B cell (primary cell): ENCODE data around the gene SYT17. TPM values are rescaled to one million over a fixed set of nuclear protein-coding genes. Genes with fewer than 3 reads are reported as not detected.

ENCODE experiments used
- ATAC-seq: fragments of 200-7000 bp; cut with Tn5 transposase; one replicate; pipeline ENCODE4 v1.10.0; 2021; ENCODE audit warnings: low read depth, mild to moderate bottlenecking, moderate number of reproducible peaks, moderate library complexity
- CTCF ChIA-PET: fragments of 350-600 bp; sonication (Branson Sonifier 250); formaldehyde crosslinking; loops from one replicate; lab custom pipeline; 2021; ENCODE audit warnings: antibody characterized with exemption, inconsistent platforms; lab: Charles Lee
- POLR2A ChIA-PET: fragments of 350-600 bp; sonication (Branson Sonifier 250); formaldehyde crosslinking; loops from one replicate; lab custom pipeline; 2021; ENCODE audit warnings: antibody characterized with exemption; lab: Charles Lee
- DNase-seq: peaks from one replicate; pipeline ENCODE4 v3.0.0; 2013
- H2AFZ ChIP-seq: 2 replicates; pipeline ENCODE4 v1.6.1; 2012; ENCODE audit warnings: mild to moderate bottlenecking, low read depth, low read length; ENCODE audit not compliant: insufficient read depth, poor library complexity, severe bottlenecking
- H3K27ac ChIP-seq, 2 donors: 1 replicate in 1 of 2; 2 replicates in 1 of 2; pipeline ENCODE4 v1.5.1; 2012 to 2013; ENCODE audit warnings: low read length in 2 of 2, mild to moderate bottlenecking in 2 of 2, moderate library complexity in 1 of 2
- H3K27me3 ChIP-seq, 4 experiments: fragments of 200-600 bp in 1 of 4; sonication (generic) in 1 of 4; replicated peaks in 1 of 4; 1 replicate in 2 of 4; 2 replicates in 2 of 4; pipeline versions ENCODE4 v1.6.1 to v1.7.0; 2013 to 2016; ENCODE audit warnings: low read length in 3 of 4, mild to moderate bottlenecking in 2 of 4, mixed read lengths in 1 of 4, moderate library complexity in 1 of 4; ENCODE audit not compliant: insufficient read depth in 4 of 4, control insufficient read depth in 3 of 4; ENCODE audit errors: control extremely low read depth in 1 of 4
- H3K36me3 ChIP-seq, 2 experiments: replicated peaks in 1 of 2; 1 replicate in 1 of 2; 2 replicates in 1 of 2; pipeline versions ENCODE4 v1.6.1 to v1.7.1; 2013; ENCODE audit warnings: low read length in 1 of 2; ENCODE audit not compliant: insufficient read depth in 2 of 2, control insufficient read depth in 1 of 2; ENCODE audit errors: control extremely low read depth in 1 of 2, extremely low read depth in 1 of 2
- H3K4me1 ChIP-seq, 2 donors: fragments of 200-600 bp in 1 of 2; sonication (generic) in 1 of 2; 1 replicate in 1 of 2; 2 replicates in 1 of 2; pipeline versions ENCODE4 v1.5.1 to v1.6.1; 2013 to 2017; ENCODE audit warnings: low read length in 2 of 2; ENCODE audit not compliant: control insufficient read depth in 2 of 2, insufficient read depth in 2 of 2
- H3K4me2 ChIP-seq: replicated peaks from 2 replicates; pipeline ENCODE3; 2012; ENCODE audit warnings: mild to moderate bottlenecking, low read depth, low read length; ENCODE audit not compliant: poor library complexity, severe bottlenecking
- H3K4me3 ChIP-seq, 5 experiments: fragments of 200-600 bp in 1 of 5; sonication (generic) in 1 of 5; 1 replicate in 3 of 5; 2 replicates in 2 of 5; pipeline versions ENCODE4 v1.5.1 to v1.7.0; 2011 to 2016; ENCODE audit warnings: low read length in 4 of 5, mild to moderate bottlenecking in 4 of 5, low read depth in 2 of 5, control low read depth in 1 of 5, moderate library complexity in 1 of 5; ENCODE audit not compliant: insufficient read depth in 1 of 5; ENCODE audit errors: control extremely low read depth in 1 of 5, extremely low read depth in 1 of 5
- H3K79me2 ChIP-seq: fragments of 200-600 bp; sonication (generic); one replicate; pipeline ENCODE4 v1.6.0; 2016; ENCODE audit warnings: low read length; ENCODE audit not compliant: control insufficient read depth, insufficient read depth
- H3K9ac ChIP-seq: fragments of 200-600 bp; sonication (generic); 2 replicates; pipeline ENCODE4 v1.6.1; 2017; ENCODE audit warnings: mild to moderate bottlenecking, low read length, moderate library complexity
- H3K9me3 ChIP-seq, 3 donors: one replicate each; pipeline versions ENCODE4 v1.6.1 to v1.7.1; 2013; ENCODE audit warnings: low read length in 2 of 3; ENCODE audit not compliant: control insufficient read depth in 2 of 3, insufficient read depth in 1 of 3; ENCODE audit errors: control extremely low read depth in 1 of 3
- H4K20me1 ChIP-seq: 2 replicates; pipeline ENCODE4 v1.6.0; 2012; ENCODE audit warnings: mild to moderate bottlenecking, low read length; ENCODE audit not compliant: insufficient read depth, control insufficient read depth, poor library complexity, severe bottlenecking
- H3K27ac Mint-ChIP-seq: one replicate; pipeline ENCODE4 v1.8.0; 2021; ENCODE audit warnings: mixed read lengths
- H3K27me3 Mint-ChIP-seq: one replicate; pipeline ENCODE4 v1.8.0; 2021; ENCODE audit warnings: mixed read lengths
- H3K4me1 Mint-ChIP-seq: one replicate; pipeline ENCODE4 v1.8.0; 2021; ENCODE audit warnings: mixed read lengths
- H3K4me3 Mint-ChIP-seq: one replicate; pipeline ENCODE4 v1.8.0; 2021; ENCODE audit warnings: mixed read lengths
- H3K9me3 Mint-ChIP-seq: one replicate; pipeline ENCODE4 v1.8.0; 2022; ENCODE audit warnings: mixed read lengths; ENCODE audit not compliant: insufficient read depth
- EZH2 ChIP-seq: IDR thresholded peaks from 2 replicates; pipeline ENCODE4 v1.6.1; 2012; ENCODE audit warnings: borderline replicate concordance, low read depth, mild to moderate bottlenecking, moderate library complexity, low read length; ENCODE audit not compliant: insufficient read depth, poor library complexity, severe bottlenecking
- WGBS: methylation state at CpG from one replicate; pipeline ENCODE4 v1.1.5; 2013; ENCODE audit warnings: missing lambda C conversion rate; ENCODE audit not compliant: insufficient coverage; 5-methylcytosine and 5-hydroxymethylcytosine counted together
- intact Hi-C: fragments of 100-400 bp; cut with micrococcal nuclease; formaldehyde crosslinking; loops from one replicate; pipeline ENCODE4 v1.10.0; 2022
- polyA plus RNA-seq: library from polyadenylated mRNA; depleted of rRNA; stranded (reverse); fragments of >200 nt; gene quantifications from 2 replicates; pipeline ENCODE4 v1.2.3, GENCODE V29; 2012
- total RNA-seq, 2 donors: library from RNA; stranded (reverse); fragments of 120-200 nt in 1 of 2; gene quantifications; 1 replicate in 1 of 2; 2 replicates in 1 of 2; pipeline versions ENCODE4 v1.2.3 to v1.2.4, GENCODE V29; 2013 to 2022
- TF ChIP-seq, protein P1 (sequence below): fragments of 200-600 bp; IDR thresholded peaks from one replicate; pipeline ENCODE4 v1.8.0; 2022; ENCODE audit warnings: antibody characterized with exemption, mild to moderate bottlenecking

The SYT17 gene
- total and polyA plus RNA-seq, 2 donors (not counting 1 experiment from before 2014, with no cell fraction given), result 24.9 to 27.7 TPM

DNA sequence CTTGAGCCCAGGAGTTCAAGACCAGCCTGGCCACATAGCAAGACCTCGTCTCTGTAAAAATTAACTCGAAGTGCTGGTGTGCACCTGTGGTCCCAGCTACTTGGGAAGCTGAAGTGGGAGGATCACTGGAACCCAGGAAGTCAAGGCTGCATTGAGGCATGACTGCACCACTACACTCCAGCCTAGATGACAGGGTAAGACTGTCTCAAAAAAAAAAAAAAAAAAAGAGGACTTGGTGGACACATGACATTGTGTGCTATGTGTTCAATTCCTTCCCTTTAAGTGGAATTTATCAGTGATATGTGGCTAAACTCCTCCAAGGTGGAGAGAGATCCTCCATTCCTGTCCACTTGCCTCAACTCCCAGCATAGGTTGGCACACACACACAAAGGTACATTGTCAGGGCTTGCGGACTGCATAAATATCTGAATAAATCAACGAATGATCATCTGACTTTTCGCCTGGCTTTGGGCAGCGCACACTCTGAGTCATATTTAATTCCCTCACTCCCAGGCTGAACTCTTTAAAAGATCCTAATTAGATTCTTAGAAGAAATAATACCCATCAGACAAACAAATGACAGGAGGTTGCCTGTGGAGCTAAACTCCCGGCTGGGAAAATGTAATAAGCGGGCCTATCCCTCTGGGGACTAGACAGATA lies 25.0 kb upstream of the SYT17 start:
- ATAC-seq (no peak), DNase-seq (no peak)
- Histone ChIP-seq H3K9ac (no peak overlapping the region), H3K4me3 (no peak overlapping the region), H3K27me3 (peaks cover 0 to 7% (median under 1%) of the 10 kb centered on the region in 4 experiments), H3K79me2 (no peaks in the 10 kb centered on the region), H3K27ac (no peak overlapping the region), H3K4me1 (no peaks in the 10 kb centered on the region), H4K20me1 (no peaks in the 10 kb centered on the region), H2AFZ (no peak overlapping the region), H3K4me2 (no peak overlapping the region), H3K9me3 (peaks cover 0 to 4% (median 3%) of the 10 kb centered on the region in 3 donors), H3K36me3 (no peaks in the 10 kb centered on the region)
- intact Hi-C loops, result no loop called here
- Mint-ChIP-seq H3K9me3 (peaks cover 2% of the 10 kb centered on the region), H3K4me1 (no peaks in the 10 kb centered on the region), H3K27ac (no peak overlapping the region), H3K27me3 (peaks cover 19% of the 10 kb centered on the region), H3K4me3 (no peak overlapping the region)
- POLR2A ChIA-PET, result no interaction called here
- CTCF ChIA-PET, result no interaction called here
- TF ChIP-seq, protein P1, sequence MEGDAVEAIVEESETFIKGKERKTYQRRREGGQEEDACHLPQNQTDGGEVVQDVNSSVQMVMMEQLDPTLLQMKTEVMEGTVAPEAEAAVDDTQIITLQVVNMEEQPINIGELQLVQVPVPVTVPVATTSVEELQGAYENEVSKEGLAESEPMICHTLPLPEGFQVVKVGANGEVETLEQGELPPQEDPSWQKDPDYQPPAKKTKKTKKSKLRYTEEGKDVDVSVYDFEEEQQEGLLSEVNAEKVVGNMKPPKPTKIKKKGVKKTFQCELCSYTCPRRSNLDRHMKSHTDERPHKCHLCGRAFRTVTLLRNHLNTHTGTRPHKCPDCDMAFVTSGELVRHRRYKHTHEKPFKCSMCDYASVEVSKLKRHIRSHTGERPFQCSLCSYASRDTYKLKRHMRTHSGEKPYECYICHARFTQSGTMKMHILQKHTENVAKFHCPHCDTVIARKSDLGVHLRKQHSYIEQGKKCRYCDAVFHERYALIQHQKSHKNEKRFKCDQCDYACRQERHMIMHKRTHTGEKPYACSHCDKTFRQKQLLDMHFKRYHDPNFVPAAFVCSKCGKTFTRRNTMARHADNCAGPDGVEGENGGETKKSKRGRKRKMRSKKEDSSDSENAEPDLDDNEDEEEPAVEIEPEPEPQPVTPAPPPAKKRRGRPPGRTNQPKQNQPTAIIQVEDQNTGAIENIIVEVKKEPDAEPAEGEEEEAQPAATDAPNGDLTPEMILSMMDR, result no peak
- TF ChIP-seq EZH2, result no peak
- WGBS, result 94% methylated on average over 5 of the region's 8 CpGs

DNA sequence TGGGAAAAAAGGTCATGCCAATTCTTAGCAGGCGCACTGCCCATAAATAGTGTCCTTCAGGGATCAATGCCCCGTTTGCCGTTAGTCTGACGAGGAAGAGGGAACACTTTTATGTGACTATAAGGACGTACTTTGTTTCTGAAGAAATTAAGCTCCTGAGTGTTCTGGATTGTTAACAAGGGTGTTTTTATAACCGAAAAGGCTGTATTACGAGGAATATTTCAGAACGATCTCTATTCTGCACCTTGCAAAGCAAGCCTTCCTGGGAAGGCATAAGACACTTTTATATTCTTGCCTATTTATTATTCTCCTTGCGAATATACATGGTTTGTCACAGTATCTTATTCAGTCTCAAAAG lies 24.5 kb upstream of the SYT17 start:
- H3K27ac Mint-ChIP-seq, result no peak overlapping the region
- H3K4me1 Mint-ChIP-seq, result no peaks in the 10 kb centered on the region
- POLR2A ChIA-PET, result no interaction called here
- Histone ChIP-seq H3K79me2 (no peaks in the 10 kb centered on the region), H3K9ac (no peak overlapping the region), H3K9me3 (peaks cover 0 to 4% (median 3%) of the 10 kb centered on the region in 3 donors), H3K36me3 (no peaks in the 10 kb centered on the region), H3K4me1 (no peaks in the 10 kb centered on the region), H3K4me2 (no peak overlapping the region), H3K4me3 (no peak overlapping the region), H3K27me3 (peaks cover 0 to 7% (median under 1%) of the 10 kb centered on the region in 4 experiments), H3K27ac (no peak overlapping the region), H2AFZ (no peak overlapping the region), H4K20me1 (no peaks in the 10 kb centered on the region)
- CTCF ChIA-PET, result no interaction called here
- TF ChIP-seq, protein P1, result no peak
- no peak for TF ChIP-seq EZH2
- DNase-seq, result no peak
- 96% methylated on average over 8 of the region's 9 CpGs for WGBS
- intact Hi-C loops, result no loop called here
- ATAC-seq, result no peak
- no peak overlapping the region for H3K4me3 Mint-ChIP-seq
- H3K27me3 Mint-ChIP-seq, result peaks cover 23% of the 10 kb centered on the region
- H3K9me3 Mint-ChIP-seq, result peaks cover 5% of the 10 kb centered on the region
